Natural killer cell treated with Interleukin-12 subunit alpha and Interleukin-12 subunit beta and Interleukin-15 and Interleukin-18, amount 100 ng/mL, for 72 hours (primary cell): ENCODE results near the gene SPNS2. TPM values are rescaled to one million over a fixed set of nuclear protein-coding genes. Genes with fewer than 3 reads are reported as not detected.

Experiments
- ATAC-seq, 2 donors: fragments of 150-1000 bp; cut with Tn5 transposase in 1 of 2; sonication (Bioruptor Pico), chemical (Tn5 transposase) in 1 of 2; 2 replicates each; pipeline ENCODE4 v1.10.0; 2021
- DNase-seq: peaks from one replicate; pipeline ENCODE4 v3.0.0; 2022; ENCODE audit warnings: low spot score
- H3K27ac Mint-ChIP-seq, 2 donors: 1 replicate in 1 of 2; 2 replicates in 1 of 2; pipeline ENCODE4 v1.8.0; 2022; ENCODE audit warnings: mixed read lengths in 2 of 2, mild to moderate bottlenecking in 1 of 2, moderate library complexity in 1 of 2
- H3K27me3 Mint-ChIP-seq, 2 donors: 1 replicate in 1 of 2; 2 replicates in 1 of 2; pipeline ENCODE4 v1.8.0; 2022; ENCODE audit warnings: mixed read lengths in 2 of 2
- H3K36me3 Mint-ChIP-seq: one replicate; pipeline ENCODE4 v1.8.0; 2022; ENCODE audit warnings: mixed read lengths
- H3K4me1 Mint-ChIP-seq, 2 donors: 1 replicate in 1 of 2; 2 replicates in 1 of 2; pipeline ENCODE4 v1.8.0; 2022; ENCODE audit warnings: low read depth in 2 of 2, mixed read lengths in 2 of 2, mild to moderate bottlenecking in 1 of 2
- H3K4me3 Mint-ChIP-seq: one replicate; pipeline ENCODE4 v1.8.0; 2022; ENCODE audit warnings: mixed read lengths
- H3K9me3 Mint-ChIP-seq: 2 replicates; pipeline ENCODE4 v1.8.0; 2022; ENCODE audit warnings: mixed read lengths
- total RNA-seq, 2 donors: library from RNA; stranded (reverse); gene quantifications; one replicate each; pipeline ENCODE4 v1.2.3, GENCODE V29; 2022

The SPNS2 gene
- total RNA-seq, 2 donors from 2014 or later, result not detected

GRCh38 chr17:4476017-4476416 lies 22.7 kb upstream of the SPNS2 start:
- ATAC-seq, result no peak
- peaks cover 5 to 7% of the 10 kb centered on the region in 2 donors for H3K27me3 Mint-ChIP-seq
- H3K27ac Mint-ChIP-seq, result no peak overlapping the region
- no peaks in the 10 kb centered on the region for H3K36me3 Mint-ChIP-seq
- no peaks in the 10 kb centered on the region for H3K9me3 Mint-ChIP-seq
- DNase-seq, result no peak
- H3K4me3 Mint-ChIP-seq, result no peak overlapping the region
- H3K4me1 Mint-ChIP-seq, result peaks cover 4 to 8% of the 10 kb centered on the region in 2 donors

GRCh38 chr17:4476511-4477070 lies 22.1 kb upstream of the SPNS2 start:
- DNase-seq (no peak), ATAC-seq (no peak)
- peaks cover 8 to 13% of the 10 kb centered on the region in 2 donors for H3K4me1 Mint-ChIP-seq
- H3K9me3 Mint-ChIP-seq, result no peaks in the 10 kb centered on the region
- no peak overlapping the region for H3K4me3 Mint-ChIP-seq
- peaks cover 5 to 7% of the 10 kb centered on the region in 2 donors for H3K27me3 Mint-ChIP-seq
- H3K27ac Mint-ChIP-seq, result no peak overlapping the region
- no peaks in the 10 kb centered on the region for H3K36me3 Mint-ChIP-seq

DNA sequence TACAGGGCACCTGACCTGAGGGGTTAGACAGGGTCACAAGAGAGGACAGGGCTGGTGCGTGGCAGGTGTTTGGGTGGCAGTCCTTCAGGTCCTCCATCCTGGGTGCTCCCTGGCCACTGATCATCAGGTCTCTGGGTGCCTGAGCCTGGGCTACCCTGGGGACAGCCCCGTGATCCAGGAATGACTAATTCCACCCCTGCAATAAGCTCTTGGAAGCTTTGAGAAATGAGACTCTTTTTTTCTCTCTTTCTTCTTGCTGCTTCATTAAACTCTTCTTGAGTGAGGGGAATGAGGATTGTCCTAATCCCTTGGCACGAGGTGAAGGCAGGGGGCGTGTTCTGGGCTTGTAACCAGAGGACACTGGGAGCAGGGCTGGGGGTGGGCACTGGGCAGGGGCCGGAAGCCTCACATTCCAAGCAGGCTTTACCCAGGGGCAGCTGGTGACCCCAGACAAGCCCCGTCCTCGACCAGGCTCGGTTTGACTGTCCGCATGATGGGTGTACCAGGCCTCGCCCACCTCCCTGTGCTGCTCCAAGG lies 21.4 kb upstream of the SPNS2 start:
- Mint-ChIP-seq H3K9me3 (no peaks in the 10 kb centered on the region), H3K27me3 (peaks cover 1 to 3% of the 10 kb centered on the region in 2 donors), H3K36me3 (no peaks in the 10 kb centered on the region), H3K27ac (no peak overlapping the region), H3K4me3 (no peak overlapping the region), H3K4me1 (peaks cover 8 to 13% of the 10 kb centered on the region in 2 donors)
- ATAC-seq (no peak), DNase-seq (no peak)

- no peak overlapping the region for H3K27ac Mint-ChIP-seq
- ATAC-seq (no peak), DNase-seq (no peak)
- no peaks in the 10 kb centered on the region for H3K9me3 Mint-ChIP-seq
- H3K4me3 Mint-ChIP-seq, result no peak overlapping the region
- H3K4me1 Mint-ChIP-seq, result peaks cover 8 to 13% of the 10 kb centered on the region in 2 donors
- peaks cover 0 to 3% of the 10 kb centered on the region in 2 donors for H3K27me3 Mint-ChIP-seq
- no peaks in the 10 kb centered on the region for H3K36me3 Mint-ChIP-seq
These were observed 20.3 kb upstream of the SPNS2 start for GRCh38 chr17:4478318-4478830.

GRCh38 chr17:4479340-4479981 lies 19.2 kb upstream of the SPNS2 start:
- ATAC-seq (no peak), DNase-seq (no peak)
- H3K9me3 Mint-ChIP-seq, result no peaks in the 10 kb centered on the region
- H3K4me1 Mint-ChIP-seq, result peaks cover 13% of the 10 kb centered on the region in 2 donors
- H3K36me3 Mint-ChIP-seq, result no peaks in the 10 kb centered on the region
- H3K27me3 Mint-ChIP-seq, result peaks cover 0 to 3% of the 10 kb centered on the region in 2 donors
- H3K4me3 Mint-ChIP-seq, result no peak overlapping the region
- H3K27ac Mint-ChIP-seq, result peak overlapping the region in 1 of 2 donors; percentile 93

DNA sequence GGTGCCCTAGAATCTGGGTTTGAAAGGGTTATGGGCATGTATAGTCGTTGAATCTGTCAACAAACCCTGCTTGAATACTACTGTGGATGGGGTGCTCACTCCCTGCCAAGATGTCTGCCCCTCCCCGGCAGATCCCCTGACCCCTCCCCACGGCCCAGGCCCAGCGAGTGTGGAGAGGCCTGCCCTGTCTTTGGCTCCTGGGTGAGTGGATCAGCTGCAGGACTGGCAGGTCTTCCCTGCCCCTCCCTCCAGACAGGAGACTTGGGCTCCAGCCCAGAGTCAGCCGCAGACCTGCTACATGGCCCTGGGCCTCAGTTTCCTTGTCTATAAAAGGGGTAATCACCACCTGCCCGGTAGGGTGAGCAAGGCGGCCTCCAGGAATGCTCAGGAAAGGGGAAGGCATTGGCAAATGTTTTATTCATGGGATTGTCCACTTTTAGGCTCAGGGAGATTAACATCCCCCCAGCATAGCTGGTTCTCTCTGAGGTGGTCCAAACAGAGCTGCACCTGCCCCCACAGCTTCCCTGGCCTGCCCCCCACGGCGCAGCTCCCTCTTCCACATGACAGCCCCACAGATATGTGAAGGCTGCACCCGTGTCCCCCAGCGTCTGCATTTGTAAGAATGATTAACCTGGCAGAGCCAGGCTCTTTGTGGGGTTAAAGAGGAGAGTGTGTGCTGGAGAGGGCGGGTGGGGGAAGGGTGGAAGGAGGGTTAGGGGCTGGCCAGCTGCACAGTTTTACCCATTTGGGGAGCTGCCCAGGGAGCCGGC lies 18.5 kb upstream of the SPNS2 start:
- peaks cover 0 to 3% of the 10 kb centered on the region in 2 donors for H3K27me3 Mint-ChIP-seq
- H3K27ac Mint-ChIP-seq, result peak overlapping the region; percentile 89 to 93
- no peak overlapping the region for H3K4me3 Mint-ChIP-seq
- DNase-seq (no peak), ATAC-seq (no peak)
- peaks cover 17 to 19% of the 10 kb centered on the region in 2 donors for H3K4me1 Mint-ChIP-seq
- no peaks in the 10 kb centered on the region for H3K36me3 Mint-ChIP-seq
- no peaks in the 10 kb centered on the region for H3K9me3 Mint-ChIP-seq

DNA sequence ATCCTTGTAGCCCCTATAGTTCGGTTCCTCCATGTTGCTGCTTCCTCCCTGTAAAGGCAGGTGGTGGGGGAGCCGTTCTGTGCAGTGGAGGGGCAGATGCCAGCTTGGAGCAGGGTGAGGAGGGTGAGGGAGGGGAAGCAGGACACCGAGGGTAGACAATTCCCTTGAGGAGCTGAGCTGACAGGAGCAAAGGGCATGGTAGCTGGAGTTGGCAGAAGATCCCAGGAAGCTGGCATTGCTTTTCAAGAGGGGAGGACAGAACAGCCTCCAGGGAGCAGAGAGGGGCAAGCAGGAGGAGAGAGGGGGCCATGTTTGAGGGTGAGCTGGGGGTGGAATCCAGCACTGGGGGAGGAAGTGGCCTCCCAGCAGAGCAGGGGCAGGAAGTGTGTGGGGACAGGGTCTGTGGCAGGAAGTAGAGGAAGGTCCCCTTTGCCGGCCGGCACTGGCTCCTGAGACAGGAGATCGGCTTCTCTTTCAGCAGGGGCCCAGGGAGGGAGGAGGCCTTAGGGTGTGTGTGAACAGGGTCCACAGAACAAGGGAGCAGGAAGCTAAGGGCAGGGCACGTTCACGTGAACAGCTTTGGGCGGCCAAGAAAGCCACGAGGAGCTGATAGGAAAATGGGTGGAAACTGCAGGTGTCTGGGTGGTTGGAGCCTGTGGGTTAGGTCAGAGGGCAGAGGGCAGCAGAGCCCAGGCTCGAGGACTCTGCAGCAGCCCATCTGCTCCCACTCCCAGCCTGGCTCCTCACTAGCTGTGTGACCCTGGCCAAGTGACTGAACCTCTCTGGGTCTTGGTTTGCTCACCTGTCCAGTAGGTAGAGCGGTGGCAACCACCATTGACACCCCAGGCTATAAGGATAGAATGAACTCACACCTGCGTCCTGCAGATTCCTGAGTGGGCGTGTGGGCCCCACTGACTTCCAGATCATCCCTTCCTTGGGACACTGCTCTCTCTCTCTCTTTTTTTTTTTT lies 17.5 kb upstream of the SPNS2 start:
- peak overlapping the region; percentile 83 for H3K4me3 Mint-ChIP-seq
- ATAC-seq, result peak; percentile 79 to 93
- H3K27me3 Mint-ChIP-seq, result peaks cover 0 to 3% of the 10 kb centered on the region in 2 donors
- no peaks in the 10 kb centered on the region for H3K36me3 Mint-ChIP-seq
- H3K9me3 Mint-ChIP-seq, result no peaks in the 10 kb centered on the region
- peak overlapping the region; percentile 89 to 93 for H3K27ac Mint-ChIP-seq
- peak; percentile 78 for DNase-seq
- H3K4me1 Mint-ChIP-seq, result peaks cover 24 to 25% of the 10 kb centered on the region in 2 donors

- H3K9me3 Mint-ChIP-seq, result no peaks in the 10 kb centered on the region
- no peaks in the 10 kb centered on the region for H3K36me3 Mint-ChIP-seq
- H3K27ac Mint-ChIP-seq, result peak overlapping the region; percentile 89 to 93
- no peak for DNase-seq
- no peak overlapping the region for H3K4me3 Mint-ChIP-seq
- peaks cover 29 to 31% of the 10 kb centered on the region in 2 donors for H3K4me1 Mint-ChIP-seq
- ATAC-seq, result no peak
- no peaks in the 10 kb centered on the region for H3K27me3 Mint-ChIP-seq
These were observed 16.2 kb upstream of the SPNS2 start for GRCh38 chr17:4482338-4483011.

DNA sequence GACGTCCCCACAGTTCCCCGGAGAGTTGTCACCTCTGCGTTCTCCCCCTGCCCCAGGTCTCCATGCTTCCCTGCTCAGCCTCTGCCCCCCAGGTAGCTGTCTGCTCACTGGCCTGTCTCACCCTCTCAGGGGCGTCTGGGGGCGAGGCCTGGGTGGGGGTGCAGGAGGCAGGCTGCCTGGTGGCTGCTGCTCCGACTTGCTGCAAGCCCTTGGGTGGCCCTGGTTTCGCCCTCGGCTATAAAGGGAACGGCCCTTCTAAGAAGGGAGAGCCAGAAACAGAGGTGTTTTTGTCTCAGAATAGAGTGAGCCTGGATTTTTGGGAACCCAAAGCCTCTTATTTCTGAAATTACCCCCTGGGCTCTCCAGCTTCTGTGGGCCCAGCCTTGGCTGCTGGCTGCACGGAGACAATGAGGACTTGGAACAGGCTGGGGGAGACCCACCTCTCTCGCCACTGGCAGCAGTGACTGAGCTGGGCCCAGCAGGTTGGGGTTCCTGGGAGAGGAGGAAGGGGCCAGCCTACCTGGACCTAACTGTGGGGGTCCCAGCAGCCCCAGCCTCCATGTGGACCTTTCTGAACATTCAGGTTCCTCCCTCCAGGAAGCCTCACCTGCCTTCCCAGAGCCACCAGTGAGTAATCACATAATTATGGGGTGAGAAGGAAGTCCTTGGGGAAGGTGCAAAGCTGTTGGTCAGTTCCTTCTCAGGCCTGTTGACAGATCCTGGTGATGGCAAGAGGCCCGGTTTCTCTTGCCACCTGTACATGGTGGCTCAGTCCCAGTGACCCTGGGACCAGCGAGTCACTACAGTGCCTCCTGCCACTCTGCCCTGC lies 15.5 kb upstream of the SPNS2 start:
- ATAC-seq (no peak), DNase-seq (no peak)
- Mint-ChIP-seq H3K4me1 (peaks cover 29 to 31% of the 10 kb centered on the region in 2 donors), H3K9me3 (no peaks in the 10 kb centered on the region), H3K27ac (peak overlapping the region in 1 of 2 donors; percentile 93), H3K4me3 (no peak overlapping the region), H3K36me3 (no peaks in the 10 kb centered on the region), H3K27me3 (no peaks in the 10 kb centered on the region)

DNA sequence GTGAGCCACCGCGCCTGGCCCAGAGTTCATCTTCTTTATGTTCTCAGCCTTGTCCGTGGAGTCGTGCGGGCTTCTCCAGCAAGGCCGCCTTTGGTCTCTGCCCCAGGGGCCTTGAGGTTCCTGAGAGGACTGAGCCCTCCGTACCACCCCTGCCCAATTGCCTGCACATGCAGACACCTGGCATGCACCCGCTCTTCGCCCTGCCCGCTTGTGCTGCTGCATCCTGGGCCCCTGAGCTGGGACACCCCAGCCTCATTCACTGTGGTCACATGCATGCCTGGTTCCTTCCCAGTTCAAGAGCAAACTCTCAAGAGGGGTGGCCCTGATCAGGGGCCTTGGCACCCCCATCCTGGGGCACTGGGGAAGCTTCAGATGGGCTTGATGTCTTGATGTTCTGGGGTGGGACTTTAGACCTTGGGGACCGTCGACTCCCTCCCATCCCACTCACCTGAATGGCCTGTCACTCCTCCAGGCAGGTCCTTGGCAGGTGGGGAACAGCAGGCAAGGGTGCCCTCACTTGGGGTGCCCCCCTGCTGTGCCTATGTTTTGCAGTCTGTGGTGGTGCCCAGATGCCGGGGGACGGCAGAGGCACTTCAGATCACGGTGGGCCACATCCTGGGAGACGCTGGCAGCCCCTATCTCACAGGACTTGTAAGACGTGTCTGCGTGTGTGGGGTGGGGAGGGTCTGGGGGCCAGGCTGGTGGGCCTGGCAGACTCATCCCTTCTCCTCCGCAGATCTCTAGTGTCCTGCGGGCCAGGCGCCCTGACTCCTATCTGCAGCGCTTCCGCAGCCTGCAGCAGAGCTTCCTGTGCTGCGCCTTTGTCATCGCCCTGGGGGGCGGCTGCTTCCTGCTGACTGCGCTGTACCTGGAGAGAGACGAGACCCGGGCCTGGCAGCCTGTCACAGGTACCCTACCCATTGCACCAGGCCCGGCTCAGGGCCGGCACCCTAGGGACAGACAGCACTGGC lies 12.7 kb upstream of the SPNS2 start:
- Mint-ChIP-seq H3K27me3 (no peaks in the 10 kb centered on the region), H3K4me1 (peaks cover 24 to 26% of the 10 kb centered on the region in 2 donors), H3K36me3 (no peaks in the 10 kb centered on the region), H3K27ac (peak overlapping the region; percentile 74 to 84), H3K9me3 (no peaks in the 10 kb centered on the region), H3K4me3 (peak overlapping the region; percentile 83)
- DNase-seq, result peak; percentile 54
- peak; percentile 80 to 88 for ATAC-seq

DNA sequence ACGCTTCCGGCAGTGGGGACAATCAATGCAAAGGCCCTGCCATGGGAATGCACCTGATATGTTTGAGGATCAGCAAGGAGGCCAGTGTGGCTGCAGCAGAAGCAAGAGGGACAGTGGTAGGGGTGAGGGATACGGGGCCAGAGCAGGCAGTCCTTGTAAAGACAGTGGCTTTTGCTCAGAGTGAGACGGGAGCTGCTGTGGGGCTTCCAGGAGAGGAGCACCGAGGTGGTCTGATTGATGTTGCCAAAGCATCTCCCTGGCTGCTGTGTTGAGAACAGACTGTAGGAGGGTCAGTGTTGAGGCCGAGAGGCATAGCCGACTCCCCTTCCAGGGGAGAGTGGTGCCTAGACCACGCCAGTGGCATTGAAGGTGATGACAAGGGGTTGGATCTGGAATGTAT lies 11.4 kb upstream of the SPNS2 start:
- Mint-ChIP-seq H3K36me3 (no peaks in the 10 kb centered on the region), H3K27ac (no peak overlapping the region), H3K27me3 (peaks cover 0 to 1% of the 10 kb centered on the region in 2 donors), H3K9me3 (no peaks in the 10 kb centered on the region), H3K4me3 (no peak overlapping the region), H3K4me1 (peaks cover 18 to 21% of the 10 kb centered on the region in 2 donors)
- no peak for DNase-seq
- no peak for ATAC-seq
